ENCODE data around the gene WNT3A.

Gene WNT3A

GRCh38 chr1:228102791-228103620 is 96.2 kb downstream of the WNT3A start, which contains the start of gene C1orf35:
Gene C1orf35 (minus strand): TSS chr1:228103325. CDS start chr1:228103227, 98 bp downstream.
- DNase-seq: peak; percentile 77 to 83

- DNase-seq: no peak
Observed at GRCh38 chr1:228104526-228105269, 97.9 kb downstream of the WNT3A start.

GRCh38 chr1:228105270-228105995 is 98.6 kb downstream of the WNT3A start:
- no peak for DNase-seq

GRCh38 chr1:228105996-228106799 is 99.4 kb downstream of the WNT3A start:
- DNase-seq: no peak

- DNase-seq: no peak
Observed at GRCh38 chr1:228106800-228107054, 99.9 kb downstream of the WNT3A start.

GRCh38 chr1:228107636-228108035 is 100.8 kb downstream of the WNT3A start:
- DNase-seq: no peak

GRCh38 chr1:228108055-228108690 is 101.4 kb downstream of the WNT3A start:
- DNase-seq: no peak

- DNase-seq: no peak
Observed at GRCh38 chr1:228108742-228109072, 101.9 kb downstream of the WNT3A start.

GRCh38 chr1:228109073-228109961 is 102.5 kb downstream of the WNT3A start, which contains the start of gene MRPL55:
Gene MRPL55 (minus strand): TSS chr1:228109299. CDS start chr1:228108260, 1,039 bp downstream.
- DNase-seq: peak; percentile 97 to 98

- DNase-seq: no peak
Observed at GRCh38 chr1:228109962-228110488, 103.2 kb downstream of the WNT3A start.

GRCh38 chr1:228110556-228110955 is 103.8 kb downstream of the WNT3A start:
- no peak for DNase-seq

Data from hippocampal formation (tissue), 2 donors.